Fibroblast of the aortic adventitia (primary cell): ENCODE results near the gene PLN. TPM values are rescaled to one million over a fixed set of nuclear protein-coding genes. Genes with fewer than 3 reads are reported as not detected.

Experiments used
- DNase-seq: peaks from one replicate; pipeline ENCODE4 v3.0.0-alpha.2; 2010; ENCODE audit warnings: low read depth
- H3K4me3 ChIP-seq: 2 replicates; pipeline ENCODE4 v1.5.1; 2011; ENCODE audit warnings: low read depth, mild to moderate bottlenecking, control low read depth, low read length, moderate library complexity
- CTCF ChIP-seq: IDR thresholded peaks from 2 replicates; pipeline ENCODE4 v1.5.1; 2011; ENCODE audit warnings: mild to moderate bottlenecking, low read length, control low read depth, inconsistent platforms; ENCODE audit not compliant: insufficient read depth
- total RNA-seq: library from RNA; depleted of rRNA; stranded (reverse); fragments of >200 nt; gene quantifications from 2 replicates; pipeline ENCODE4 v1.2.3, GENCODE V29; 2012; ENCODE audit warnings: low replicate concordance

Gene PLN
- total RNA-seq, 1 donor = 0.27 TPM

GRCh38 chr6:118559659-118560058 is 11.6 kb downstream of the PLN start:
- TF ChIP-seq CTCF = no peak
- DNase-seq = no peak
- no peak overlapping the region for H3K4me3 ChIP-seq

DNA sequence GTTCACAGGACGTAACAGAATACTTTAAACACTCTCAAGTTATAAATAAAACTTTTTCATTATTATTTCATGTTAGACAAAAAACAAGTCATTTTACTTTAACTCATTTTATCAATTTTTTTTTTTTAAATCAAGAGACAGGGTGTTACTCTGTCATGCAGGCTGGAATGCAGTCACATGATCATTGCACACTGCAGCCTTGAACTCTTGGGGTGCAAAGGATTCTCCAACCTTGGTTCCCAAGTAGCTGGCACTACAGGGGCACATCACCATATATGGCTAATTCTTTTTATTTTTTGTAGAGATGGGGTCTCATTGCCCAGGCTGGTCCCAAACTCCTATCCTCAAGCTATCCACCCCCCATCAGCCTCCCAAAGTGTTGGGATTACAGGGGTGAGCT is 14.2 kb downstream of the PLN start:
- no peak for DNase-seq
- H3K4me3 ChIP-seq = no peak overlapping the region
- TF ChIP-seq CTCF = no peak

GRCh38 chr6:118562959-118563358 is 14.9 kb downstream of the PLN start:
- TF ChIP-seq CTCF = no peak
- no peak overlapping the region for H3K4me3 ChIP-seq
- no peak for DNase-seq

DNA sequence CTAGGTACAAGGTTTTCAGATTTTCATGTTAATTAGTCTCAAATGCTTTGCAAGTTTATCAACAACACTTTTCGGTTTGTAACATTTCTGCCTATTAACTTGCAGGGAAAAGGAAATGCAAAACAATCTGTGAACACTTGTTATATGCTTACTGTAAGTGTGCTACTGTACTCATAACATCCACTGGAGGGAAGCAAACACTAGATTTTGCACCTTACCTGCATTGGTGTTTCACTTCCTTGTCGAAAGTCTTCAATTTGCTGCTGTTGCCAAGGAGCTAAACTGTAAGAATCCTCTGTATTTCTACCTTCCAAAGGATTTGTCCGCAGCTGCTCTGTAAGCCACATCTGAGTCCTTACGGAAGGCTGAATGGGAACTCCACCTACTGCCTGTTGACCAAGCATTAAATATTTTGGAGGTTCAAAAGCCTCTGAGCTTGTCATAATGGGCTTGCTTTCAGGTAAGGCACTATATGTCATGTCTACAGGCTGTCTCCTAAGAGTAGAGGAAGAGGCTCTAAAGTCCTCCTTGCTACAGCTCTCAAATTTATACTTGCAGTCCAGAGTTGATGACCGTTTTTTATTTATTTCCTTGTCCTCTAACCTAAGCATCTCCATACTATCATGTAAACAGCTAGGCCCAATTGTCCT is 17.3 kb downstream of the PLN start:
- H3K4me3 ChIP-seq = no peak overlapping the region
- DNase-seq = no peak

DNA sequence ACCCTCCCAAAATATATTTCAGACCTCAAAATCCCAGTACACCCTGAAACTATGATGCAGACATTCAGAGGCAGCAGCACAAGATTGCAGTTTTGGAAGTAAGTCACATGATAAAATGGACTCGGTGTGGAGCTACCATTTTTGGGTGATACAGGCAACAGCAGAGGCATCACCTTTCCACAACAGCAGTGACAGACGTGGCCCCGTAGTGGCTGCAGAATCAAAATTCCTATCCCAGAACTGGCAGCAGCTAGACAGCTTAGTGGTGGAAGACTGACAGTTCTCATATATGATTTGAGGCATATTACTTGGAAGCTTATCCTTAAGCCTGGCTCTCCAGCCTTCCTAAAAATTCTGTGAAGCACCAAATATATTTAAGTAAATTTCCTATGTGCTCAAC is 19.9 kb downstream of the PLN start:
- no peak for DNase-seq
- no peak for TF ChIP-seq CTCF
- H3K4me3 ChIP-seq = no peak overlapping the region

More for the DNA sequence above, 17.3 kb downstream of the PLN start:
- TF ChIP-seq CTCF = peak; percentile 18

GRCh38 chr6:118569498-118569897 is 21.4 kb downstream of the PLN start:
- H3K4me3 ChIP-seq = no peak overlapping the region
- no peak for TF ChIP-seq CTCF
- DNase-seq = no peak

DNA sequence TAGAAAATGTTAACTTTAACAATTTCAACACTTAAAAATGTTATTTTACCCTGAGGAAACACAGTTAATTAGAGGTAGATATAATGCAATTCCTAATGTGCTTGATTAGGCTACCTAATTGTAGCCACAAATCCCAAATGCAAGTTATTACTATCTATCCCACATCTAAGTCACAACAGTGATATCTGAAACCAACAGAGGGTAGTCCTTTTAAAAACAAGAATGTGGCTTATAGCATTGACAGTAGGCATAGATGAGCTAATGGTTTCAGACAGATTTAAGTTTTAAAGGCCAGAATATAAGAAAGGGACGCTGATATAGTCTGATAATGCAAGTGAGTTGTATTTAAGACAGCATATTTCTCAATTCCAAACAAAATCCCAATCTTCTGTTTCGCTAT is 23.0 kb downstream of the PLN start:
- TF ChIP-seq CTCF = no peak

More for the DNA sequence above, 23.0 kb downstream of the PLN start:
- no peak overlapping the region for H3K4me3 ChIP-seq
- DNase-seq = no peak
